GM19023 (cell line): ENCODE measurements around the gene EYS.

Source experiments
- ATAC-seq: cut with Tn5 transposase; IDR thresholded peaks from one replicate; pipeline ENCODE4 v1.9.1; 2021; ENCODE audit warnings: mild to moderate bottlenecking, moderate library complexity; ENCODE audit not compliant: unreplicated experiment

EYS gene

DNA sequence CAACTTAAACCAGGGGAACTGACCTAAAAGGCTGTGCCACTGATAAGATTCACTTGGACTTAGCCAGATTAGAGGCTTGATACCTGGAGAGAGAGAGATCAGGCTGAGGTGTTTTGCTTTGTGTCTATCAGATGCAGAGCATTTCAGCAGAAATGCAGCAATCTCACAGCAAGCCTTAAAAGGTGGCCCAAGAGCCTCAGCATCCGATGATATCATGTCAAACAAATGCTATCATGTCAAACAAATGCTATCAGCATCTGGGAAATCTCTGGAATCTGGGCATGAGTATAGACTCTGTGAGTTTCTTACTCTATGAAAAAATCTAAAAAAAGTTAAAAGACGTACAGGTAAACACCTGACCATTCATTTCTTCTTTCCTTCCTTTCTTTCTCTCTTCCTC, 718.9 kb downstream of the EYS start:
- ATAC-seq = no peak

DNA sequence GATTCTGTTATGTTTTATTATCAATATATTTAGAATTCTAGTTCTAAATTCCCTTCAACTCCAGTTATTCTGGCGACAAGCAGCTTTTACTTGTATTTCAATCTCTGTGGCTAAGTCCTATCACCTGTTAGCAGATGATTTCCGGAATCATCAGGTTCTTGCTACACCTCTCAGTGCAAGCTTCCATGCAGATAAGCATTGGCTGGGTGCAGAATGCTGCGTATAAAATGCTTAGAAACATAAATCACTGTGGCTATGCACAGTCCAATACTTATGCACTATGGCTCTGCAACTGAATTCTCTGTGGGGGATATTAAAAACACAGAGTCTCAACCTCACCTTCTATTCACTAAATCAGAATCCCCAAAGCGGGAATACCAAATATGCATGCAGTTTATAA, 720.0 kb downstream of the EYS start:
- ATAC-seq = no peak

DNA sequence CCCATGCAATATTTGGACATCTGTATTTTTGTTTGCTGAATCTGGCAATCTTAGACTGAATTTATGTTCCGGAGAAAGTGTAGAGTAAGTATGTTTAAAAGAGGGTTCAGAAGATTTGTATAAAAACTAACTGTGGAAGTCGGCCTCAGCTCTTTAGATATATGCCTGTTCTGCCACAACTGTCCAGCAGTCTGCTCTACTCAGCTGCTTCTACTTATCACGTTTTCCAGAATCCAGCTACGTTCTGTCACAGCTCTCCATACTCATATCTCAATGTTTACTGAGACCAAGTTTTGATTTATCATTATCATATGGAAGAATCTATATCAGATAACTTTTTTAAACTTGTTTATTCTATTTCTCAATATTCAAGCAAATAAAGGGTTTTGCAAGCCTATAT, 721.3 kb downstream of the EYS start:
- ATAC-seq = no peak

DNA sequence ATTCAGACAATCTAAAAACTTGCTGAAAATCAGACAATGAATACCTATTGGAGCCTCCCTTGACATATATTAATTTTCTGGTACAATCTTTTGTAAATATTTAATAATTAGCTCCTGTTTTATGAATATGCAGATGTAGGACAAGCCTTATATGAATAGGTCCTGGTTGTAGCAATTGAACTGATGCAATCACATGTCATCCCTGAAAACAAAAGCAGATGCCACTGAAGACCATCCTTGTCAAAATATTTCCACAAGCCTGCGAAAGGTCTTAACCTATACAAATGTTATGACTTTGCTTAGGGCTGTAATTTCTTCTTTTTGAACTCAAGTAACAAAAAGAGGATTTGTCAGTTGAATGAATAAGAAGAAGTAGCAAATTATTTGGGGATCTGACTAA, 722.1 kb downstream of the EYS start:
- ATAC-seq = no peak

- no peak for ATAC-seq
Measured at GRCh38 chr6:64983089-64983488, 723.9 kb downstream of the EYS start.

DNA sequence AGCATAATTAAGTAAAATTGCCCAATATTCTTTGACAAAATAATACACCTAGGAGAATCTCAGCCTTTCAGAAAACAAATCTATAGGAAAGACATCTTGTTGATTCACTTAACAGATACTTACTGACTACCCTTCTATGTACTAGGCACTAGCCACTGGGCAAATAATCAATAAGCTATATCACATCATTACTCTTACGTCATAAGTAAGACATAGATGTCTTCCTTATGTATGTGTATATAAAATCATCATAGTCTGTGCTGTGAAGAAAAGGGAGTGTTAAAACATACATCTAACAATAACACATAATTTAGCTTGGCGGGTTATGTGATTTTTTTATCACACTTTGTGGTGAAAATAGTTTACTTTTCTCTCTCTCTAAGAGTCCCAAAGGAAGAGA, 733.9 kb downstream of the EYS start:
- ATAC-seq = no peak

- ATAC-seq = no peak
Measured at GRCh38 chr6:64969139-64969538, 737.9 kb downstream of the EYS start.

DNA sequence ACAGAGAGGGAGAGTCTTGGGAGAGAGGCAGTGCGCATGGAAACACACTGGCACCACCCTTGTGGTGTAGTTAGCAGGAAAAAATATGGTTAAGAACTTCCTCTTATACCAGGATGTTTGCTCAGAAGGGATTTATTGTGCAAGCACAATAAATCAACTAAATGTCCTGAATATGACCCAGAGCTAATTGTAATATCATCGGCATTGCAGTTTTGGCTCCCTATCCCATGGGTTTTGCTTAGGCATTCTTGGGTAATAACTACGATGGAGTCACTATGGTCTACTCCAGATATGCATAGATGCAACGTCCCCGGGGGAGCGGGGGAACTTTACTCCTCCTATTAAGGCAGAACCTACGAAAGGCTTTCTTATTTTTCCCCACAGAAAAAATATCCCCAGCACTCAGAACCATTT, 751.6 kb downstream of the EYS start:
- ATAC-seq = no peak

GRCh38 chr6:64949257-64949656, 757.8 kb downstream of the EYS start:
- no peak for ATAC-seq

DNA sequence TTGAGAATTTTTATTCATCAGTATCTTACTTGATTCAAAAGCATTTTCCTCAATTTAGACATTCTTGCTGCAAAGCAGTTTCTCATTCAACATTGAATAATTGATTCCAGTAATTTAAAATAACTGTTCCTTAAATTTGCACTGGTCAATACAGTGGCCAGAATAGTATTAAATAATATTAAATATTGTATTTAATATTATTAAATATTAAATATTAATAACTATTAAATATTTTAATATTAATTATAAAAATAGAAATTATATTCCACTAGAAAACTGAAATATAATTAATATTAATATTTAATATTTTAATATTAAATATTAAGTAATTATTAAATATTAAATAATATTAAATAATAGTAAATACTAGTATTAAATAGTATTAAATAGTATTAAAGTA, 758.8 kb downstream of the EYS start:
- no peak for ATAC-seq

GRCh38 chr6:64945450-64945849, 761.6 kb downstream of the EYS start:
- ATAC-seq = no peak

DNA sequence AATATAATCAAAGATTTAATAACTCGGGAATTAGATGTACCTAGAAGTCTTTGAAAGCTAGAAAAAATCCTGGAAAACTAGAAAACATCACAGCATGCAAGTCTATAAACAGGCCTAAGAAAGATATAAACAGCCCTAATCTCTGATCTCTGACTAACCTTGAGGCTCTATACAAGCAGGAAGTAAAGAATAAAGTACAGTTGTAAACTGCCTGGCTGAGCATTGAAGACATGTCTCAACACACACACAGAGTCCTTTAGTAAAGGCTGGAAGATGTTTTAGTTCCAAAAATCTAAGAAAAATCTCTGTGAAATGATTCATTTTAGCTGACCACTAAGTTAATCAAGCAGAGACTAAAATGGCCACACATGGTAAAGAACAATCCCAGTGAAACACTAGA, 774.5 kb downstream of the EYS start:
- no peak for ATAC-seq

GRCh38 chr6:64930681-64931080, 776.3 kb downstream of the EYS start:
- no peak for ATAC-seq

DNA sequence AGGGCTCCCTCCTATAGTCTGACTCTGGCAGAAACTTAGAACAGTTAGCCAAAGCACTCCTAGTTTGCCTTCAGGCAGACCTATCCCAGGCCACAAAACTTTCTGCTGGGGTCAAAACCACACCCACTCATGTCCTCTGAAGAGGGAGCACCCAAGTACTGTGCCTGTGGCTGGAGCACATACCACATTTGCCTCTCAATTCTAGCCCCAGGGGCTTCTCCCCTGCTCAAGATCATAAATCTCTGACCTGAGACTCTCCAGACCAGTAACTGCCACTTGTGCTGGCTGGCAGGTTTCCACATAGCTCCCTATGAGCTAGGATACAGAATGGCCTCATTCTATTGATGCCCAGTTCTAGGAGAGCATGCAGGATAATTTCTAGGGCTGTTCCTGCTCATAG, 781.0 kb downstream of the EYS start:
- ATAC-seq = no peak

GRCh38 chr6:64920257-64920656, 786.8 kb downstream of the EYS start:
- no peak for ATAC-seq

DNA sequence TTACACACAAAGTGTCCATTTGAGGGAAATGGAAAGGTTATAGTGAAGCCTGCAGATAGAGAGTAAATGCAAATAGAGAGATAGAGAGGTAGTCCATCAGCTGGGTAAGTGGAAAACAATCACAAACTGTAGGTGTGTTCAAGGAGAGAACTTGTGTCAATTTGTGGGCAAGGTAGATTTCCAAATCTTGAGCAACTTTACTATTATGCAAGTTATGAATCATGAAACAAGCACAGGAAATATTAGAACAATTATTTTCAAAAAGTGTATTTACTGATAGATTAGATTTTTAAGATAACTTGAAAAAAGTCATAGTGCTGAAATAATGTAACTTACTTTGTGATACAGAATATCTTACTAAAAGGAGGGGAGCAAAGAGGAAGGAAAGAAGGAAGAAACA, 792.9 kb downstream of the EYS start:
- no peak for ATAC-seq

DNA sequence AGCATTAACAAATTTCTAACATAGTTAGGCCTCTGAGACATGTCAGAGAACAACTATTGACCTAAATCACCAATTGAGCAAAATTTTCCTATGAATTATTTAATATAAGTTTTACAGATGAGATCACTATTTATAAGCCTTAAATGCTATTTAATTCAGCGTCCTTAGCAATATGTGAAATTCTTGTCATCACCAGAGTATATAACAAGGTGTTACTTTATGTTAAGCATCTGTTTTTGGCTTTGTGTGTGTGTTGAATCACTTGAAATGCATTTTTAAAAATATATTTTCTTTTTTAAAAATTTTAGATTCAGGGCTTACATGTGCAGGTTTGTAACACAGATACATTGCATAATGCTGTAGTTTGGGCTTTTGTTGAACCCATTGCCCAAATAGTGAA, 794.1 kb downstream of the EYS start:
- ATAC-seq = no peak

- no peak for ATAC-seq
Measured at GRCh38 chr6:64908104-64908503, 798.9 kb downstream of the EYS start.

DNA sequence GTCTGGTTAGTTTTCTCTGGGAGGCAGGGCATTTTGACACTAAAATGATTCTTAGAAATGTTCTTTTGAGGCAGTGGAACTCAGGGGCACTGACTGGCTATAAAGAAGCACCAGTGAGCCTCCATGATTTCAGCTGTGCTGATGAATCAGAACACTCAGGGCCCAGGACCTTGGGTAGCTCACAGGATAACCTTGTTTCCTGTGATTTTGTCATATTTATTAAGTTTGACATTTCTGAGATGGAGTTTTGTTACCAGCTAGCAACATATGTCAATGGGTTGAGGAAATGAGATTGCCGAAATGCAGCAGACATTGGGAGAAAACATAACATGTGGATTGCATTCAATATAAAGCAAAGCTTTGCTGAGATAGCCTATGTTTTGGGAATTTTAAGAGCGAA, 802.4 kb downstream of the EYS start:
- ATAC-seq = no peak

- ATAC-seq = no peak
Measured at GRCh38 chr6:64902596-64902995, 804.4 kb downstream of the EYS start.

- ATAC-seq = no peak
Measured at GRCh38 chr6:64896939-64897338, 810.1 kb downstream of the EYS start.

GRCh38 chr6:64895945-64896344, 811.1 kb downstream of the EYS start:
- no peak for ATAC-seq

- no peak for ATAC-seq
Measured at GRCh38 chr6:64890609-64891008, 816.4 kb downstream of the EYS start.

- no peak for ATAC-seq
Measured at GRCh38 chr6:64889144-64889543, 817.9 kb downstream of the EYS start.
